Neural cell (in vitro differentiated cells): Measurements from ENCODE around the gene PSMA6. TPM values are rescaled to one million over a fixed set of nuclear protein-coding genes. Genes with fewer than 3 reads are reported as not detected.

Experiments used
- H2AFZ ChIP-seq: fragments of 200-600, 300-800 bp; sonication (generic), shearing (Covaris generic); 2 replicates; pipeline ENCODE4 v1.6.0; 2014; ENCODE audit warnings: low read depth, mild to moderate bottlenecking, antibody characterized with exemption, low read length, moderate library complexity
- H3F3A ChIP-seq: fragments of 200-600 bp; shearing (Covaris generic); 2 replicates; pipeline ENCODE4 v1.6.1; 2016; ENCODE audit warnings: mild to moderate bottlenecking, moderate library complexity, mixed read lengths, antibody characterized with exemption, low read length; ENCODE audit not compliant: insufficient read depth, poor library complexity, severe bottlenecking
- H3K27ac ChIP-seq: fragments of 200-600, 300-800 bp; sonication (generic), shearing (Covaris generic); 2 replicates; pipeline ENCODE4 v1.5.1; 2014; ENCODE audit warnings: mild to moderate bottlenecking, low read length, moderate library complexity
- H3K27me3 ChIP-seq: fragments of 300-800, 200-600 bp; sonication (generic), shearing (Covaris generic); 2 replicates; pipeline ENCODE4 v1.6.0; 2014; ENCODE audit warnings: mild to moderate bottlenecking, low read depth, low read length, moderate library complexity; ENCODE audit not compliant: insufficient read depth
- H3K36me3 ChIP-seq: fragments of 300-800, 200-600 bp; sonication (generic), shearing (Covaris generic); 2 replicates; pipeline ENCODE4 v1.5.1; 2014; ENCODE audit warnings: mild to moderate bottlenecking, antibody characterized with exemption, low read length, moderate library complexity; ENCODE audit not compliant: insufficient read depth
- H3K4me2 ChIP-seq: fragments of 300-800, 200-600 bp; sonication (generic), shearing (Covaris generic); 2 replicates; pipeline ENCODE4 v1.6.0; 2014; ENCODE audit warnings: mild to moderate bottlenecking, low read length
- H3K4me3 ChIP-seq: fragments of 300-800, 200-600 bp; sonication (generic), shearing (Covaris generic); 2 replicates; pipeline ENCODE4 v1.5.1; 2014; ENCODE audit warnings: mild to moderate bottlenecking, low read length, moderate library complexity
- H3K79me2 ChIP-seq: fragments of 200-600 bp; shearing (Covaris generic); replicated peaks from 2 replicates; pipeline ENCODE4 v1.6.0; 2014; ENCODE audit warnings: mild to moderate bottlenecking, low read length, moderate library complexity; ENCODE audit not compliant: insufficient read depth
- H3K9ac ChIP-seq: fragments of 300-800, 200-600 bp; sonication (generic), shearing (Covaris generic); 2 replicates; pipeline ENCODE4 v1.6.1; 2016; ENCODE audit warnings: mild to moderate bottlenecking, low read length, mixed read lengths
- H3K9me2 ChIP-seq: fragments of 200-600 bp; shearing (Covaris generic); 2 replicates; pipeline ENCODE4 v1.6.1; 2016; ENCODE audit warnings: mild to moderate bottlenecking, low read length, mixed read lengths; ENCODE audit not compliant: insufficient read depth
- H3K9me3 ChIP-seq: fragments of 200-600, 300-800 bp; sonication (generic), shearing (Covaris generic); 2 replicates; pipeline ENCODE4 v1.6.1; 2016; ENCODE audit warnings: mild to moderate bottlenecking, mixed run types, low read length, moderate library complexity, mixed read lengths
- H4K20me1 ChIP-seq: fragments of 200-600 bp; shearing (Covaris generic); 2 replicates; pipeline ENCODE4 v1.6.1; 2016; ENCODE audit warnings: mild to moderate bottlenecking, mixed run types; ENCODE audit not compliant: insufficient read depth
- CTCF ChIP-seq: fragments of 450-650 bp; IDR thresholded peaks from 2 replicates; pipeline ENCODE4 v1.5.1; 2014; ENCODE audit warnings: antibody characterized with exemption, mild to moderate bottlenecking, moderate library complexity; ENCODE audit not compliant: poor library complexity, severe bottlenecking
- EP300 ChIP-seq: fragments of 450-650 bp; conservative IDR thresholded peaks from 2 replicates; pipeline ENCODE4 v1.6.1; 2014; ENCODE audit warnings: antibody characterized with exemption, mild to moderate bottlenecking, moderate library complexity; ENCODE audit not compliant: poor library complexity, severe bottlenecking
- EZH2 ChIP-seq: fragments of 200-600, 300-800 bp; shearing (Covaris generic), sonication (generic); IDR thresholded peaks from 2 replicates; pipeline ENCODE4 v1.6.1; 2014; ENCODE audit warnings: antibody characterized with exemption, low read length, borderline replicate concordance, mild to moderate bottlenecking; ENCODE audit not compliant: insufficient read depth, poor library complexity, severe bottlenecking
- MXI1 ChIP-seq: fragments of 450-650 bp; conservative IDR thresholded peaks from 2 replicates; pipeline ENCODE4 v1.6.1; 2014; ENCODE audit warnings: antibody characterized with exemption, mild to moderate bottlenecking; ENCODE audit not compliant: poor library complexity, severe bottlenecking
- POLR2AphosphoS5 ChIP-seq: IDR thresholded peaks from 2 replicates; pipeline ENCODE4 v1.6.1; 2012
- RAD21 ChIP-seq: fragments of 450-650 bp; conservative IDR thresholded peaks from 2 replicates; pipeline ENCODE4 v1.6.1; 2014; ENCODE audit warnings: antibody characterized with exemption, mild to moderate bottlenecking, moderate library complexity
- REST ChIP-seq: IDR thresholded peaks from 2 replicates; pipeline ENCODE4 v1.6.1; 2012; ENCODE audit warnings: borderline replicate concordance
- SMC3 ChIP-seq: fragments of 450-650 bp; conservative IDR thresholded peaks from 2 replicates; pipeline ENCODE4 v1.6.1; 2014; ENCODE audit warnings: antibody characterized with exemption, mild to moderate bottlenecking, moderate library complexity; ENCODE audit not compliant: poor library complexity
- TAF1 ChIP-seq: IDR thresholded peaks from 2 replicates; pipeline ENCODE4 v1.6.1; 2012; ENCODE audit warnings: low read depth
- polyA plus RNA-seq: library from polyadenylated mRNA; depleted of rRNA; stranded (reverse); fragments of >200 nt; gene quantifications from 2 replicates; pipeline ENCODE4 v1.2.3, GENCODE V29; 2014

The PSMA6 gene
- polyA plus RNA-seq, 1 donor from 2014 or later: 405 TPM

GRCh38 chr14:35362911-35363374, 70.8 kb downstream of the PSMA6 start:
- Histone ChIP-seq H3K9me3 (no peaks in the 10 kb centered on the region), H3K27ac (no peak overlapping the region), H3K9me2 (no peaks in the 10 kb centered on the region), H3K27me3 (no peaks in the 10 kb centered on the region), H2AFZ (no peak overlapping the region), H3K4me2 (no peak overlapping the region), H3K9ac (no peak overlapping the region), H3K36me3 (no peaks in the 10 kb centered on the region), H3K79me2 (no peaks in the 10 kb centered on the region), H3K4me3 (no peak overlapping the region), H4K20me1 (no peaks in the 10 kb centered on the region), H3F3A (no peaks in the 10 kb centered on the region)
- TF ChIP-seq TAF1: no peak
- TF ChIP-seq RAD21: no peak
- no peak for TF ChIP-seq SMC3
- no peak for TF ChIP-seq CTCF
- no peak for TF ChIP-seq POLR2AphosphoS5
- no peak for TF ChIP-seq EP300
- no peak for TF ChIP-seq REST
- TF ChIP-seq MXI1: no peak
- no peak for TF ChIP-seq EZH2

GRCh38 chr14:35365130-35366055, 73.2 kb downstream of the PSMA6 start:
- H2AFZ ChIP-seq: no peak overlapping the region
- no peaks in the 10 kb centered on the region for H3K9me3 ChIP-seq
- H4K20me1 ChIP-seq: no peaks in the 10 kb centered on the region
- no peaks in the 10 kb centered on the region for H3K79me2 ChIP-seq
- H3K4me3 ChIP-seq: no peak overlapping the region
- no peaks in the 10 kb centered on the region for H3K36me3 ChIP-seq
- no peak overlapping the region for H3K9ac ChIP-seq
- no peaks in the 10 kb centered on the region for H3K9me2 ChIP-seq
- TF ChIP-seq EP300 (no peak), SMC3 (no peak), EZH2 (no peak), MXI1 (no peak), POLR2AphosphoS5 (no peak), RAD21 (no peak)
- H3K27ac ChIP-seq: no peak overlapping the region
- H3F3A ChIP-seq: no peaks in the 10 kb centered on the region
- H3K4me2 ChIP-seq: no peak overlapping the region
- H3K27me3 ChIP-seq: no peaks in the 10 kb centered on the region
